HG02884 (cell line): Measurements from ENCODE around the gene MAP3K3.

ENCODE experiments used
- ATAC-seq: cut with Tn5 transposase; IDR thresholded peaks from one replicate; pipeline ENCODE4 v1.9.1; 2021; ENCODE audit warnings: mild to moderate bottlenecking, moderate library complexity; ENCODE audit not compliant: unreplicated experiment

Gene MAP3K3

GRCh38 chr17:63692195-63692816 lies 70.1 kb downstream of the MAP3K3 start:
- no peak for ATAC-seq

GRCh38 chr17:63693411-63694113 lies 71.3 kb downstream of the MAP3K3 start:
- ATAC-seq, result no peak

GRCh38 chr17:63694229-63694949 lies 72.2 kb downstream of the MAP3K3 start:
- no peak for ATAC-seq

- no peak for ATAC-seq
Observed at GRCh38 chr17:63694950-63695773, 72.9 kb downstream of the MAP3K3 start.

GRCh38 chr17:63695889-63696288 lies 73.7 kb downstream of the MAP3K3 start:
- no peak for ATAC-seq

GRCh38 chr17:63696381-63696961 lies 74.3 kb downstream of the MAP3K3 start:
- no peak for ATAC-seq

- ATAC-seq, result no peak
Observed at GRCh38 chr17:63697341-63698286, 75.4 kb downstream of the MAP3K3 start.

- no peak for ATAC-seq
Observed at GRCh38 chr17:63698381-63698885, 76.2 kb downstream of the MAP3K3 start.

- ATAC-seq, result peak; percentile 33
Observed at GRCh38 chr17:63698886-63699637, 76.8 kb downstream of the MAP3K3 start.

- peak; percentile 6 for ATAC-seq
Observed at GRCh38 chr17:63699638-63700527, 77.7 kb downstream of the MAP3K3 start, which contains the start of gene LIMD2. Gene LIMD2 (minus strand): TSS chr17:63700125. CDS start chr17:63699298, 827 bp downstream.

- ATAC-seq, result no peak
Observed at GRCh38 chr17:63700528-63701455, 78.6 kb downstream of the MAP3K3 start.

- ATAC-seq, result no peak
Observed at GRCh38 chr17:63701456-63701820, 79.2 kb downstream of the MAP3K3 start.

- ATAC-seq, result no peak
Observed at GRCh38 chr17:63701868-63702720, 79.9 kb downstream of the MAP3K3 start.

- ATAC-seq, result no peak
Observed at GRCh38 chr17:63702721-63703015, 80.5 kb downstream of the MAP3K3 start.

GRCh38 chr17:63703029-63703428 lies 80.8 kb downstream of the MAP3K3 start:
- no peak for ATAC-seq
